ENCODE measurements around the gene KRT74.

DNA sequence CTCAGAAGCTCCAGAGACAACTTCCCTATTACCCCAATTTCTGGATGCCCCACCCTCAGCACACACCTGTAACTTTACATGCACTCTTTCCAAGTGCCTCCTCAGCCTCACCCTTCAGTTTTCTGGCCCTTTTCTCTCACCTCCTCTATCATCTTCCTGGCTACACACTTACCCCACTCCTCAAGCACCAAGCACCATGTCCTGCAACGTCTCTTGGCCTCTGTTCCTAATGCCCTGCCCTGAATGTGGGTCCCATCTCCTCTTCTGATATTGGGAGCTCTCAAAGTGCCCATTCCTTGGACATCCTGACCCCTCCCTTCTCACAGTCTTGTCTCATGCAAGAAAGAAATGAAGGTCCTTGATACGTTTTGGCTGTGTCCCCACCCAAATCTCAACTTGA, 26.4 kb upstream of the KRT74 start:
- TF ChIP-seq, protein P1, sequence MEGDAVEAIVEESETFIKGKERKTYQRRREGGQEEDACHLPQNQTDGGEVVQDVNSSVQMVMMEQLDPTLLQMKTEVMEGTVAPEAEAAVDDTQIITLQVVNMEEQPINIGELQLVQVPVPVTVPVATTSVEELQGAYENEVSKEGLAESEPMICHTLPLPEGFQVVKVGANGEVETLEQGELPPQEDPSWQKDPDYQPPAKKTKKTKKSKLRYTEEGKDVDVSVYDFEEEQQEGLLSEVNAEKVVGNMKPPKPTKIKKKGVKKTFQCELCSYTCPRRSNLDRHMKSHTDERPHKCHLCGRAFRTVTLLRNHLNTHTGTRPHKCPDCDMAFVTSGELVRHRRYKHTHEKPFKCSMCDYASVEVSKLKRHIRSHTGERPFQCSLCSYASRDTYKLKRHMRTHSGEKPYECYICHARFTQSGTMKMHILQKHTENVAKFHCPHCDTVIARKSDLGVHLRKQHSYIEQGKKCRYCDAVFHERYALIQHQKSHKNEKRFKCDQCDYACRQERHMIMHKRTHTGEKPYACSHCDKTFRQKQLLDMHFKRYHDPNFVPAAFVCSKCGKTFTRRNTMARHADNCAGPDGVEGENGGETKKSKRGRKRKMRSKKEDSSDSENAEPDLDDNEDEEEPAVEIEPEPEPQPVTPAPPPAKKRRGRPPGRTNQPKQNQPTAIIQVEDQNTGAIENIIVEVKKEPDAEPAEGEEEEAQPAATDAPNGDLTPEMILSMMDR (conservative IDR thresholded peaks at IDR 0.05; ENCODE audit: low read depth, low read length), result no peak
- no peak for TF ChIP-seq EZH2 (IDR thresholded peaks at IDR 0.05; ENCODE audit: low read length, unreplicated experiment)
- TF ChIP-seq EZH2phosphoT487 (IDR thresholded peaks at IDR 0.05; ENCODE audit: borderline replicate concordance, low read length), result no peak

Data from PC-3 (cell line).